HT1080 (cell line): ENCODE measurements around the gene GPER1. TPM values are rescaled to one million over a fixed set of nuclear protein-coding genes. Genes with fewer than 3 reads are reported as not detected.
"Not testable (repeated sequence)": the region's sequence is repeated elsewhere in the genome, so short reads cannot be mapped to it uniquely, and the experiment has no call there.

Experiments
- DNase-seq: peaks from one replicate; pipeline ENCODE4 v3.0.0-alpha.2; 2015; ENCODE audit warnings: low read depth
- polyA plus RNA-seq, 2 experiments: library from polyadenylated mRNA; depleted of rRNA; stranded (reverse); fragments of >200 nt; gene quantifications; 2 replicates each; pipeline ENCODE4 v1.2.3, GENCODE V29; 2015
- total RNA-seq: library from RNA; depleted of rRNA; stranded (reverse); fragments of >200 nt; shearing (Covaris generic); gene quantifications from 2 replicates; pipeline ENCODE4 v1.2.3, GENCODE V29; 2014; rRNA removed

Gene GPER1
- total RNA-seq = 0.84 and 1.8 TPM in 2 replicates
- polyA plus RNA-seq (2015; cell fraction: cytosol; rRNA removed) = 0.80 and 1.3 TPM in 2 replicates
- polyA plus RNA-seq (2015; cell fraction: nucleus; rRNA removed) = 0.61 and 1.3 TPM in 2 replicates

DNA sequence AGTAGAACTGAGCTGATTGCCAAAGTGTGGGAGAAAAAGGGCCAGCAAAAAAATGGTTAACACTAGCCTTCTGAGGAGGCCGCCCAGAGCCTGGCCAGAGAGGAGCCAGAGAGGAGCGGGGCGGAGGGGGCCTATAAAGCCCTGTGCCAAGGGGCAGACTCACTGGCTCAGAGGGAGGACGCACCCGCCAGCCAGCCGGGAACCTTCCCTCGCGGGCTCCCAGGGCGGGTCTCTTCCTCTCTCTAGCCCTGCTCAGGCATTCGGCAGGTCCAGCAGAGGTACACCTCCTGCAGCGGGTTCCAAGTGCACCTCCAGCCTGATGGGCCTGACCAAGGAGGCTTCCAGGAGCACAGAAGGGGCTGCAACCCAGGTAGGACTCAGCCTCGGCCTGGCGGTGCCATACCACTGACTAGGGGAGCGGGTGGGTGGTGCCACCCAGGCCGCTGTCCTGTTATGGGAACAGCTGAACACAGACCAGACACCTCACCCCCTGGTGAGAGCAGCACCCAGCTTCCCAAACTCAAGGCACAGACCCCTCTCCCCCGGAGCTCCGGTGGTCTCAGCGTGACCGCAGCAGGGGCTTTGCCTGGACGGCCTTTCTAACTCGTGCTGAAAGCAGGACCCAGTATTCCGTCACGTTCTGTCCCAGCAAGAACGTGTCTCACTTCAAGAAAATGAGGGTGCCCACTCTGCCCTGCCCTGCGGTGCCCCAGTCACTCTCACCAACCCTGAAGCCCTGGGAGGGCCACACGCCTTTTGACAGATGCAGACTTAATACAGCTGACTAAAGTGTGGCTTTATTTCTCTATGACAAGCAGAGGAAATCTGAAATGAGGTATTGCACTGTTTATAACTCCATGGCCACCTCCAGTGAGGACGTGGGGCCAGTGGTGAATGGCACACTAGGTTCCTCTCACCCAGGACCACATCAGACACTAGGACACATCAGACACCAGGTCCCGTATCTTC lies at the start of gene GPER1:
Gene GPER1 (plus strand): TSS at position 162 of the 969 bp plus-strand sequence. CDS start 3,616 bp downstream, outside the sequence.
- no peak for DNase-seq

DNA sequence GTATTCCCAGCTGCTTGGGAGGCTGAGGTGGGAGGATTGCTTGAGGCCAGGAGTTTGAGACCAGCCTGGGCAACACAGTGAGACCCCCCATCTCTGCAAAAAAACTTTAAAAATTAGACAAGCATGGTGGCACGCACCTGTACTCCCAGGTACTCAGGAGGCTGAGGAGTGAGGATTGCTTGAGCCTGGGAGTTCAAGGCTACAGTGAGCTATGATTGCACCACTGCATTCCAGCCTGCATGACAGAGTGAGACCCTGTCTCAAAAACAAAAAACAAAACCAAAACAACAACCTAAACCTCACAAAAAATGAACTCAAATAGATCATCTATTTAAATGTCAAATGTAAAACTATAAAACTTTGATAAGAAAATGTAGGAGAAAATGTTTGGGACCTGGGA lies 47.7 kb upstream of the GPER1 start:
- DNase-seq = not testable (repeated sequence)

DNA sequence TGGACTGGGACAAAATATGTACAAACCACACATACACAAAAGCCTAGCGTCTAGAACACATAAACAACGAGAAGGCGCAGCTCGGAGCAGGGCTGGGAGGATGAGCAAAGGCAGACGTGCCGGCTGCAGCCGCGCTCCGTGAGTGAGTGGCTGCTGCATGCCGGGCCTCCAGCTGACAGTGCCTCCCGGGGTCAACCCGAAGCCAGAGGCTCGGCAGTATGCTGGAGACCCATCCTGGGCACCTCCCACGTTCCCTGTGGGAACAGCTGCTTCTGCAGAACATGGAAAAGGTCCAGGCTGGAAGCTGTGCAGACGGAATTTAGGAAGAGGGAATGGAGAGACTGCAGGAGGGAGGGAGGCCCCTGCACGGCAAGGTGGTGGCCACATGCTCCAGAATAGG lies 47.1 kb upstream of the GPER1 start:
- no peak for DNase-seq

GRCh38 chr7:1041551-1042491 lies 46.1 kb upstream of the GPER1 start:
- DNase-seq = no peak

DNA sequence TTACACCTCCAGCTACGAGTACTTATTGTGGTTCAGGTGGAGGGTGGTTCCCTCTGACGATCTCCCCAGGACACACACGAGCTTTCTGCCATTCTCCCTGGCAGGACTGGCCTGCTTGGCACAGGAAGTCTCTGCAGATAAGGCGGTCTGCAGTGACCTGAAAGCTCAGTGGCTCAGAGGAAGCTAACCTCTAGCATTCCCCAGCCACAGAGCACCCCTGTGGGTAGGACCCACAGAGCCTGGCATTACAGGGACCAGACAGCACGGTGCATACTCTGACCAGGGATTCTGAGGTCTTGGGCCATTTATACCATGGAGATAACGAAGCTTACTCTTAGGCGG lies 45.5 kb upstream of the GPER1 start:
- DNase-seq = no peak

- DNase-seq = no peak
Measured at GRCh38 chr7:1043552-1044188, 44.2 kb upstream of the GPER1 start.

DNA sequence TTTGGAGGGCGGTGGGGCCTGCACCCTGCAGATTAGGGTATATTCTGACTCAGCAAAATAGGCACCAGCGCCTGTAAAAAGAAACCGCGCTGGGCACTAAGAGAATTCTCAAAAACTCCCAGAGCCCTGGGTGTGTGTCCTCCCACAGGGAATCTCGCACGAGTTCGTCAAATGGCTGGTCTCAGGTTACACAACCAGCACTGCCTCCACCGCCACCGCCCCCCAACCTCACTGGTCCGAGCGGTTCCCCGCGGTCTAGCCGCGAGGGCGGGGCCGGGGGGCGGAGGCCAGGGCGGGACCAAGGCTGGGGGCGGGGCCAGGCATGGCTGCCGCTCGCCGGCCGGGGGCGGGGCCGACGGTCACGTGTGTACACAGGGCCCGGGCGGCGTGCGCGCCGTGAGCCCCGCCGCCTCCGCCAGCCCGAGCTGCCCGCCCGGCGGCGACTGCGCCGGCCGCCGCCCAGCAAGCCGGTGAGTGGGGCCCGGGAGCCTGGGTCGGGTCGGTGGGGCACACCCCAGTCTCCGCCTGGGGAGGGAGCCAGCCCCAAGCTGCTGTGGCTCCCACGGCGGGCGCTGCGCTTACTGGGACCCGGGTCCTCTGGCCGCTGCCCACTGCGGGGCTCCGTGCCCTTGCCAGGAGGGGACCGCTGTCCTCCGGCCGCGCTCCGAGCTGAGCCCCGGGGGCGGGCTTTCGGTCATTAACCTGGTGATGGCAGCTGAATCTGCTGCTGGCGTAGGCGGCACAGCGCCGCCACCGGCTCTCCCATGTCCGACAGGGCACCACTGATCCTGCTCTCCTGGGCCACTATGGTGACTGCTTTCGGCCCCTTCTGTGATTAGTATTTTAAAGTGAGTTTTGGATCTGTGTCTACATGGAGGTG lies 43.5 kb upstream of the GPER1 start, which contains the start of gene GPR146:
Gene GPR146 (plus strand): TSS at position 358 of the 880 bp plus-strand sequence. CDS start 12,970 bp downstream, outside the sequence.
- peak; percentile 90 for DNase-seq

- no peak for DNase-seq
Measured at GRCh38 chr7:1045069-1046063, 42.5 kb upstream of the GPER1 start.

DNA sequence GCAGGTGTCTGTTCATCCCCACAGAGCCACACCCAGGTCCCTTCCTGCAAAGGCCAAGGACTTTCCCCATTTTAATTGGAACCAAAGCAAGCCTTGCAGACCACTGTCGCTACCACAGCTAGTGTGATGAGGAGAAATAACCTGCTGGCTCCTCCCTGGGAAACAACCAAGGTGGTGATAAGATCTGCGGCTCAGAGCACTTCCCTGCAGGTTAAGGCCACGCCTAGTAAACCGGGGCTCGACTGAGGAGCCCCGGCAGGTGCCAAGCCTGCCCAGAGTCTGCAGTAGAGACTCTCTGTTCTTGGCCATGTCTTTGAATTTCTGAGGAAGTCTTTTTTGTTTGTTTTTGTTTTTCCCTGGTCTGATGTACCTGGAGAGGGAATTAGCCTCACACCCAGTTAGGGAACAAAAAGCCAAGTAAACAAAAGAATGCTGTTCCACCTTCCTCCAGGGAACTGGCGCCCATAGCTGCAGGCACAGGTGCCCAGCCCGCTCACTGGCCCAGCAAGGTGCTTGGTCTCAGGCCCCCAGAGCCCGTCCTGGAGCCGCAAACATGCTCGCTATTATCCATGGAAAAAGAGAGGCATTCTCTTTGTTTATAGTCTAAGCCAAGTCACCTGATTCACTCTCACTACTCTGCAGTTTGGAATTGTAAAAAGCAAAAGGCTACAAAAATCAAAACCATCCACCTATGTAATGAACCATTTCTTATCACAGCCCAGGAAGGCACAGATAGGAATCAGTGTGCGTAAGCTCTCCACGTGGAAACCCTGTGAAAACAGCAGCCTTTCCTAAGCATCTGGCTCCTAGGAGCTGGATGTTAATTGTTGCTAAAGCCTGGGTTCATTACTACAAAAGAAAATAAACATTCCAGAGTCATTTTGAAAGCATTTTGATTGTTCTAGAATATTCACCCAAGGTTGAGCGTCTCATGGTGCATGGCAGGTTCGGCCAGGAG lies 40.9 kb upstream of the GPER1 start:
- DNase-seq = no peak

DNA sequence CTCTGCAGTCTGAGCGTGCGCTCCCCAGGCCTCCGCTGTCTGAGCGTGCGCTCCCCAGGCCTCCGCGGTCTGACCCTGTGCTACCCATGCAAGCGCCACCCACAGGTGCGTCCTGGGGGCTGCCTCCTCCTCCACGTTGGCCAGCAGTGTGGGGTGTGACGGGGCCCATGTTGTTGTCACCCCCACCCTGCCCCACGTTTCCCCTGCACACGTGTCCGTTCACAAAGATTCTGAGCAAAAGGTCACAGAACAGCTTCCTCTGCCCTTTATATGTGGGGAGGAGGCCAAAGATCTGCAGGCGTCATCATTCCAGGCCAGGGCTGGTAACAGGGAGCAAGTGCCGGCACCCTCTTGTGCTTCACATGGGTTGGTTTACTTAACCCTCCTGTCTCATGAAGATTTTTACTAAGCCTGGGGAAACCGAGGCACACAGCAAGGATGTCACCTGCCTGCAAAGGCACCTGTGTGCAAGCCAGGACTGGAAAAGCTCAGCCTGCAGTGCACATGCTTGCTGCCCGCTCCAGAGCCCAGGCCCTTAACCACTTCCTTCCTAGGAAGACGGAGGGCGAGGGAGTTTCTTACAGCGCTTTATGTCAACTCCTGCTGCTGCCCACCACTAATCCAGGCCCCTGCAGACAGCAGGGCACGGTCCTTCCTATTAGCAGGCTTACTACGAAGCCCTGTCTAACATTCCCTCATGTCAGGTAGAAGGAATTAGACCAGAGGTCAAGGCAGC lies 38.7 kb upstream of the GPER1 start:
- DNase-seq = no peak

DNA sequence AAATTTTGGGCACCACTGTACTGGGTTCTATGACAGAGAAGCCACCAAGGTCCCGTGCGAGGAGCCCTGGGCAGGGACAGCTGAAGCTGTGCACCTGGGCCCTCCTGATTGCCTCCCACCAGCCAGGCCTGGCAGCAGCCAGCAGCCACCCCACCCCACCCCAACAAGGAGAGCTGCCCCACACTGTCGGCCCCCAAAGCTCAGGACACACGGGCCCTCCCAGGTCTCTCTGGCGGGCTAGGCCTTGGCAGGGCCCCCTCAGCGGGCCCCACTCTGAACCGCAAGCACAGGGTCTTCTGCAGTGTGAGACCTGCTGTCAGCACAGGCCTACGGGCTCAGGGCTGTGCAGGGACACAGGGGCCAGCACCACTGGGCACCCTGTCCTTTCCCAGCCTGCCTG lies 38.1 kb upstream of the GPER1 start:
- DNase-seq = no peak

- no peak for DNase-seq
Measured at GRCh38 chr7:1050254-1050906, 37.5 kb upstream of the GPER1 start.

DNA sequence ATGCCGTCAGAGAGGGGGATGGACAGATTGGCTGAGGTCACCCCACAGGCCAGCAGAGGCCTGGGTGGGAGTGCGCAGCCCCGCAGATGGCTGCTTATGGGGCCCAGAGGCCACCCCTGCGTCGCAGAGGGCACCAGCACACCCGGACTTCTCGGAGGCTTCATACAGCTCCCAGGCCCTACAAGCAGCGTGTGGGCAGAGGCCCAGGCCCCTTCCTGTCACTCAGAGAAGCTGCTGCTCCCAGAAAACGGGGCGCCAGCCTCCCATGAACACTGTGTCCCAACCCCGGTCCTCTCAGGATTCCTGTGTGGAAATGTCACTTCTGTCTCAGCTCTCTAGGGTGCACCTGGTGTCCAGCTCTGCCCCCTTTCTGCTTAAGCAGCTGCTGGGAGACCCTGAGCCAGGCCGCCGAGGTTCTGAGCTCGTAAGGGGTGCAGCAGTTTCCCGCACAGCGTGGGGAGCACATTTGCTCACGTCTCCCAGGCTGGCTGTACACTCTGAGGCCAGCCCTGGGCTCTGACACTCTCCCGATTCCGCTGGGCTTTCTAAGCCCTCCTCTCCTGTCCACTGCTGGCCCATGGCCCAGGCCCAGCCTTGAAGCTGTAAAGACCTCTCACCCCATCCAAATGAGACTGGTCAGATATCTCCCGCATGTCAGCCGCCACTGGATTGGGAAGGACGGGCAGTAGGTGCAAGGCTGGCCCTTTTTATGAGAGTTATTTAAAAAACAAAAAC lies 36.8 kb upstream of the GPER1 start:
- DNase-seq = no peak

DNA sequence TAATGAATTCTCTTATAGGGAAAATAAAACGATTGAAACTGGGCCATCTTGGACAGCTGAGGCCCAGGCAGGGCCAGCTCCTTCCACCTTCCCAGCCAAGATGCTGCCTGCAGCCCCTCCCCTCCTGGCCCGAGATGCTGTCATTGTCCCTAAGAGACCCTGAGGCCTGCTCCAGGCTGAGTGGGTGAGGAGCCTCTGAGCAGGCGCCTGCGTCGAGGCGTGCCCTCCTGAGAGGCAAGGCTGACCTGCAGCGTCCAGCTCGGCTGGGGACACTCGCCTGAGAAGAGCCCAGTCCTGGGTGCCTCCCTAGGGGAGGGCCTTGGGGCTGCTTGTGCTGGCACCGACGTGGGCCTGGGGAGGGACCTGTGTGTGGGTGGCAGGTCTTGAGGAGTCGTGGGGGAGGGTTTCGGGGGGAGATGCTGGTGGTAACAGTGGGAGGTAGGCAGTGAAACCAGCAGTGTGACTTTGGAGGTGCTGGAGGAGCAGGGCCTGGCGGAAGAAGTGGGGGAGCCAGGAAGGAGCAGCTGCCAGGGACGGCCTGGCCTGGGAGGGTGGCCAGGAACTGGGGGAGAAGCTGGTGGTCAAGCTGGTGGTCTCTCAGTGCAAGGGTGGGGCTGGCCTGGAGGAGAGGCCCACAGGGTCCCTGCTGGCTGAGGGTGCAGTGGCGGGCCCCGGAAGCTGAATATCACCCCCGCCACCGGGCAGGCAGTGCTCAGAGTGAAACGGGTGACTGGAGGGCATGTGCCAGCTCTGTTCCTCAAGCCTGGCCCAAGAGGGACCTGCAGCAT lies 35.7 kb upstream of the GPER1 start:
- no peak for DNase-seq

GRCh38 chr7:1053002-1053411 lies 34.9 kb upstream of the GPER1 start:
- DNase-seq = no peak
